IMR-90 (cell line): ENCODE results near the gene ADGRV1. TPM values are rescaled to one million over a fixed set of nuclear protein-coding genes. Genes with fewer than 3 reads are reported as not detected.

Experiments used
- ATAC-seq: fragments of 200-7000 bp; cut with Tn5 transposase; 2 replicates; pipeline ENCODE4 v1.9.1; 2020; ENCODE audit warnings: low read depth, mild to moderate bottlenecking, moderate library complexity
- BruUV-seq: library from RNA; stranded (reverse); fragments of 400-500 nt; replicated peaks from 2 replicates; lab custom pipeline; 2021; lab: Mats Ljungman, UMichigan
- CTCF ChIA-PET: fragments of 300-600 bp; formaldehyde crosslinking; extraction: SDS; loops from one replicate; lab custom pipeline; 2021; ENCODE audit warnings: antibody characterized with exemption; lab: Yijun Ruan, JAX
- POLR2A ChIA-PET: fragments of 300-600 bp; sonication (Branson Sonifier 250); formaldehyde crosslinking; loops from one replicate; lab custom pipeline; 2022; ENCODE audit warnings: antibody characterized with exemption; ENCODE audit not compliant: unreplicated experiment; lab: Charles Lee
- DNase-seq: peaks from one replicate; pipeline ENCODE4 v3.0.0; 2013
- H2AFZ ChIP-seq: replicated peaks from 2 replicates; pipeline ENCODE3; 2013; ENCODE audit warnings: low read length, mild to moderate bottlenecking; ENCODE audit not compliant: poor library complexity
- H2AK5ac ChIP-seq: 2 replicates; pipeline ENCODE4 v1.6.1; 2013; ENCODE audit warnings: low read depth, low read length, inconsistent platforms
- H2AK9ac ChIP-seq: replicated peaks from 2 replicates; pipeline ENCODE3; 2013; ENCODE audit warnings: mild to moderate bottlenecking, low read depth, low read length, moderate library complexity; ENCODE audit not compliant: poor library complexity
- H2BK120ac ChIP-seq: 2 replicates; pipeline ENCODE4 v1.6.1; 2013; ENCODE audit warnings: low read depth, low read length, inconsistent platforms
- H2BK15ac ChIP-seq: 3 replicates; pipeline ENCODE4 v1.6.1; 2013; ENCODE audit warnings: low read depth, low read length, inconsistent platforms
- H2BK20ac ChIP-seq: 2 replicates; pipeline ENCODE4 v1.6.1; 2013; ENCODE audit warnings: low read depth, mild to moderate bottlenecking, inconsistent platforms, low read length, moderate library complexity
- H2BK5ac ChIP-seq: 2 replicates; pipeline ENCODE4 v1.6.1; 2013; ENCODE audit warnings: mild to moderate bottlenecking, low read depth, low read length, inconsistent platforms; ENCODE audit not compliant: poor library complexity, severe bottlenecking
- H3K14ac ChIP-seq: replicated peaks from 2 replicates; pipeline ENCODE4 v1.6.1; 2013; ENCODE audit warnings: low read depth, low read length, inconsistent platforms
- H3K18ac ChIP-seq: 2 replicates; pipeline ENCODE4 v1.6.1; 2013; ENCODE audit warnings: low read depth, low read length, control low read depth
- H3K23ac ChIP-seq: 2 replicates; pipeline ENCODE4 v1.6.1; 2013; ENCODE audit warnings: low read depth, low read length, inconsistent platforms
- H3K27ac ChIP-seq: 2 replicates; pipeline ENCODE4 v1.5.1; 2013; ENCODE audit warnings: mild to moderate bottlenecking, control low read depth, low read length; ENCODE audit not compliant: insufficient read depth
- H3K27me3 ChIP-seq: 2 replicates; pipeline ENCODE4 v1.6.1; 2013; ENCODE audit warnings: low read length; ENCODE audit not compliant: control insufficient read depth, insufficient read depth
- H3K36me3 ChIP-seq: 2 replicates; pipeline ENCODE4 v1.6.1; 2013; ENCODE audit warnings: low read length, mixed read lengths; ENCODE audit not compliant: control insufficient read depth, insufficient read depth
- H3K4ac ChIP-seq: 2 replicates; pipeline ENCODE4 v1.6.1; 2013; ENCODE audit warnings: low read depth, low read length, inconsistent platforms
- H3K4me1 ChIP-seq: 2 replicates; pipeline ENCODE4 v1.6.1; 2013; ENCODE audit warnings: low read length, mixed read lengths; ENCODE audit not compliant: control insufficient read depth, insufficient read depth
- H3K4me2 ChIP-seq: 2 replicates; pipeline ENCODE4 v1.6.1; 2013; ENCODE audit warnings: low read depth, mild to moderate bottlenecking, control low read depth, low read length, moderate library complexity
- H3K4me3 ChIP-seq: 2 replicates; pipeline ENCODE4 v1.5.1; 2013; ENCODE audit warnings: low read depth, mild to moderate bottlenecking, control low read depth, low read length, moderate library complexity; ENCODE audit not compliant: insufficient read depth
- H3K56ac ChIP-seq: 2 replicates; pipeline ENCODE4 v1.6.1; 2013; ENCODE audit warnings: low read length, inconsistent platforms; ENCODE audit not compliant: insufficient read depth; ENCODE audit errors: extremely low read depth
- H3K79me1 ChIP-seq, 2 experiments: 2 replicates each; pipeline ENCODE4 v1.6.1; 2013; ENCODE audit warnings: low read length in 2 of 2, inconsistent platforms in 1 of 2, low read depth in 1 of 2
- H3K9ac ChIP-seq: 2 replicates; pipeline ENCODE4 v1.6.1; 2013; ENCODE audit warnings: low read depth, low read length, control low read depth
- H3K9me1 ChIP-seq: 2 replicates; pipeline ENCODE4 v1.6.1; 2013; ENCODE audit warnings: low read length, inconsistent platforms; ENCODE audit not compliant: insufficient read depth
- H3K9me3 ChIP-seq: 2 replicates; pipeline ENCODE4 v1.6.1; 2013; ENCODE audit warnings: low read length; ENCODE audit not compliant: control insufficient read depth, insufficient read depth
- H4K20me1 ChIP-seq: 2 replicates; pipeline ENCODE4 v1.6.1; 2013; ENCODE audit warnings: low read length, inconsistent platforms; ENCODE audit not compliant: insufficient read depth
- H4K5ac ChIP-seq: 2 replicates; pipeline ENCODE4 v1.6.1; 2013; ENCODE audit warnings: mild to moderate bottlenecking, low read depth, low read length, control low read depth
- H4K8ac ChIP-seq, 2 experiments: 2 replicates each; pipeline ENCODE4 v1.6.1; 2013; ENCODE audit warnings: low read depth in 2 of 2, low read length in 2 of 2, control low read depth in 1 of 2, inconsistent platforms in 1 of 2
- H4K91ac ChIP-seq: 2 replicates; pipeline ENCODE4 v1.6.1; 2013; ENCODE audit warnings: low read depth, low read length, inconsistent platforms; ENCODE audit not compliant: insufficient read depth
- BHLHE40 ChIP-seq: fragments of 150-350 bp; IDR thresholded peaks from 2 replicates; pipeline ENCODE4 v1.6.1; 2016; ENCODE audit warnings: mild to moderate bottlenecking, low read depth, low read length
- CTCF ChIP-seq: conservative IDR thresholded peaks from 2 replicates; pipeline ENCODE4 v1.5.1; 2012; ENCODE audit warnings: mild to moderate bottlenecking, low read depth, low read length, improper control_type of control experiment
- FOS ChIP-seq: fragments of 150-350 bp; IDR thresholded peaks from 2 replicates; pipeline ENCODE4 v1.6.1; 2016; ENCODE audit warnings: low read depth, low read length
- MAFK ChIP-seq: IDR thresholded peaks from 2 replicates; pipeline ENCODE4 v1.6.1; 2012; ENCODE audit warnings: low read depth, low read length, improper control_type of control experiment
- MAZ ChIP-seq: IDR thresholded peaks from 2 replicates; pipeline ENCODE4 v1.6.1; 2012; ENCODE audit warnings: low read depth, mild to moderate bottlenecking, low read length, improper control_type of control experiment, moderate library complexity, borderline replicate concordance
- MXI1 ChIP-seq: IDR thresholded peaks from 2 replicates; pipeline ENCODE4 v1.6.1; 2012; ENCODE audit warnings: low read depth, mild to moderate bottlenecking, low read length, moderate library complexity, borderline replicate concordance
- NFE2L2 ChIP-seq: fragments of 150-350 bp; IDR thresholded peaks from 2 replicates; pipeline ENCODE4 v1.6.1; 2016; ENCODE audit warnings: low read depth, mild to moderate bottlenecking, low read length
- dilution Hi-C: fragments of 300-500 bp; cut with HindIII; formaldehyde crosslinking; loops from one replicate; pipeline ENCODE4 v1.14.3; 2018; ENCODE audit warnings: low sequenced_read_pairs; ENCODE audit not compliant: unreplicated experiment
- in situ Hi-C: fragments of 300-500 bp; cut with MboI; formaldehyde crosslinking; loops from 3 replicates; pipeline ENCODE4 v1.14.3; 2019; ENCODE audit warnings: low sequenced_read_pairs, inconsistent platforms, mixed read lengths
- intact Hi-C: fragments of 100-400 bp; cut with micrococcal nuclease; formaldehyde crosslinking; loops from 2 replicates; pipeline ENCODE4 v1.10.0; 2022
- polyA plus RNA-seq, 3 experiments: library from polyadenylated mRNA; depleted of rRNA; stranded (reverse); fragments of >200 nt; gene quantifications; 2 replicates each; pipeline ENCODE4 v1.2.3, GENCODE V29; 2012; ENCODE audit warnings: low replicate concordance in 1 of 3
- total RNA-seq: library from RNA; depleted of rRNA; stranded (reverse); fragments of >200 nt; gene quantifications from 2 replicates; pipeline ENCODE4 v1.2.3, GENCODE V29; 2012

Gene ADGRV1
- total and polyA plus RNA-seq, 2 of the 4 experiments (the other 2 are of a cell fraction), result under 0.01 TPM; not detected in 1

- no peak overlapping the region for H2BK20ac ChIP-seq
- in situ Hi-C loops (no loop called here), intact Hi-C loops (no loop called here), dilution Hi-C loops (no loop called here)
- H2AK9ac ChIP-seq, result no peak overlapping the region
- H4K91ac ChIP-seq, result no peak overlapping the region
- H3K4ac ChIP-seq, result no peak overlapping the region
- H3K14ac ChIP-seq, result no peak overlapping the region
- BruUV-seq, result no TSS peak
- no peaks in the 10 kb centered on the region for H3K79me1 ChIP-seq
- no peak overlapping the region for H2BK5ac ChIP-seq
- no peak overlapping the region for H3K4me3 ChIP-seq
- DNase-seq (peak; percentile 6), ATAC-seq (no peak)
- no peak overlapping the region for H2BK120ac ChIP-seq
- H3K4me2 ChIP-seq, result no peak overlapping the region
- ChIA-PET POLR2A (no interaction called here), CTCF (interaction anchor here (1.4 kb wide), 1 partner anchor 144 kb away, joined by 4 read pairs; no protein-coding TSS in a partner anchor)
- H3K4me1 ChIP-seq, result peaks cover 9% of the 10 kb centered on the region
- no peak for TF ChIP-seq NFE2L2
- TF ChIP-seq CTCF, result no peak
- TF ChIP-seq BHLHE40, result no peak
- TF ChIP-seq MAZ, result no peak
- TF ChIP-seq MAFK, result no peak
- TF ChIP-seq FOS, result no peak
- TF ChIP-seq MXI1, result no peak
- H2AK5ac ChIP-seq, result no peak overlapping the region
- no peak overlapping the region for H4K8ac ChIP-seq
- H3K9me3 ChIP-seq, result no peaks in the 10 kb centered on the region
- H3K27ac ChIP-seq, result no peak overlapping the region
- H3K18ac ChIP-seq, result no peak overlapping the region
- no peak overlapping the region; the same call in 1 of the 2 replicates for H4K5ac ChIP-seq
- no peaks in the 10 kb centered on the region for H4K20me1 ChIP-seq
- H2BK15ac ChIP-seq, result no peak overlapping the region
- no peaks in the 10 kb centered on the region for H3K27me3 ChIP-seq
- no peaks in the 10 kb centered on the region for H3K9me1 ChIP-seq
- no peak overlapping the region for H3K23ac ChIP-seq
- no peak overlapping the region for H3K56ac ChIP-seq
- H2AFZ ChIP-seq, result no peak overlapping the region
- no peaks in the 10 kb centered on the region for H3K36me3 ChIP-seq
- H3K9ac ChIP-seq, result no peak overlapping the region
Measured at GRCh38 chr5:91076138-91076537, 517.5 kb downstream of the ADGRV1 start.
